Subcutaneous abdominal adipose tissue (tissue), 5 donors: ENCODE results near the gene AKT1.
A peak's percentile ranks its signal among the peaks of the same experiment; 100 is the strongest.

Experiments used
- H3K27ac ChIP-seq: one replicate; pipeline ENCODE4 v1.7.0; 2013; ENCODE audit warnings: low read depth, mild to moderate bottlenecking, inconsistent platforms, low read length, moderate library complexity
- H3K27me3 ChIP-seq, 5 donors: one replicate each; pipeline ENCODE4 v1.7.0; 2013; ENCODE audit warnings: low read length in 5 of 5, inconsistent platforms in 1 of 5; ENCODE audit not compliant: control insufficient read depth in 5 of 5, insufficient read depth in 4 of 5
- H3K36me3 ChIP-seq, 5 donors: one replicate each; pipeline ENCODE4 v1.7.0; 2013; ENCODE audit warnings: low read length in 5 of 5; ENCODE audit not compliant: control insufficient read depth in 5 of 5, insufficient read depth in 5 of 5
- H3K4me1 ChIP-seq, 5 donors: one replicate each; pipeline ENCODE4 v1.7.0; 2013; ENCODE audit warnings: low read length in 5 of 5, mild to moderate bottlenecking in 3 of 5, moderate library complexity in 1 of 5; ENCODE audit not compliant: control insufficient read depth in 5 of 5, insufficient read depth in 5 of 5
- H3K4me3 ChIP-seq, 5 donors: one replicate each; pipeline ENCODE4 v1.7.0; 2013; ENCODE audit warnings: low read length in 5 of 5, low read depth in 1 of 5
- H3K9ac ChIP-seq, 5 donors: one replicate each; pipeline ENCODE4 v1.7.0; 2013; ENCODE audit warnings: low read length in 5 of 5, mild to moderate bottlenecking in 4 of 5, moderate library complexity in 3 of 5
- H3K9me3 ChIP-seq, 5 donors: one replicate each; pipeline ENCODE4 v1.7.0; 2013; ENCODE audit warnings: low read length in 5 of 5; ENCODE audit not compliant: control insufficient read depth in 5 of 5
- donor health status: healthy.
- donor health status: healthy.
- donor health status: healthy.
- donor health status: healthy.
- donor health status: healthy.

Gene AKT1

GRCh38 chr14:104800015-104800770, 4.6 kb upstream of the AKT1 start:
- Histone ChIP-seq H3K9ac (peak overlapping the region; percentile 55 to 92 (median 84)), H3K27me3 (no peaks in the 10 kb centered on the region), H3K27ac (peak overlapping the region; percentile 97), H3K9me3 (no peaks in the 10 kb centered on the region), H3K4me1 (peaks cover 16 to 67% (median 60%) of the 10 kb centered on the region in 5 donors), H3K4me3 (peak overlapping the region; percentile 40 to 77 (median 64)), H3K36me3 (no peaks in the 10 kb centered on the region)

- H3K9me3 ChIP-seq, result no peaks in the 10 kb centered on the region
- no peaks in the 10 kb centered on the region for H3K27me3 ChIP-seq
- peak overlapping the region; percentile 55 to 92 (median 84) for H3K9ac ChIP-seq
- peak overlapping the region; percentile 97 for H3K27ac ChIP-seq
- peak overlapping the region; percentile 40 to 68 (median 64) for H3K4me3 ChIP-seq
- H3K36me3 ChIP-seq, result no peaks in the 10 kb centered on the region
- peaks cover 16 to 71% (median 65%) of the 10 kb centered on the region in 5 donors for H3K4me1 ChIP-seq
Measured at GRCh38 chr14:104799244-104800014, 3.9 kb upstream of the AKT1 start.

DNA sequence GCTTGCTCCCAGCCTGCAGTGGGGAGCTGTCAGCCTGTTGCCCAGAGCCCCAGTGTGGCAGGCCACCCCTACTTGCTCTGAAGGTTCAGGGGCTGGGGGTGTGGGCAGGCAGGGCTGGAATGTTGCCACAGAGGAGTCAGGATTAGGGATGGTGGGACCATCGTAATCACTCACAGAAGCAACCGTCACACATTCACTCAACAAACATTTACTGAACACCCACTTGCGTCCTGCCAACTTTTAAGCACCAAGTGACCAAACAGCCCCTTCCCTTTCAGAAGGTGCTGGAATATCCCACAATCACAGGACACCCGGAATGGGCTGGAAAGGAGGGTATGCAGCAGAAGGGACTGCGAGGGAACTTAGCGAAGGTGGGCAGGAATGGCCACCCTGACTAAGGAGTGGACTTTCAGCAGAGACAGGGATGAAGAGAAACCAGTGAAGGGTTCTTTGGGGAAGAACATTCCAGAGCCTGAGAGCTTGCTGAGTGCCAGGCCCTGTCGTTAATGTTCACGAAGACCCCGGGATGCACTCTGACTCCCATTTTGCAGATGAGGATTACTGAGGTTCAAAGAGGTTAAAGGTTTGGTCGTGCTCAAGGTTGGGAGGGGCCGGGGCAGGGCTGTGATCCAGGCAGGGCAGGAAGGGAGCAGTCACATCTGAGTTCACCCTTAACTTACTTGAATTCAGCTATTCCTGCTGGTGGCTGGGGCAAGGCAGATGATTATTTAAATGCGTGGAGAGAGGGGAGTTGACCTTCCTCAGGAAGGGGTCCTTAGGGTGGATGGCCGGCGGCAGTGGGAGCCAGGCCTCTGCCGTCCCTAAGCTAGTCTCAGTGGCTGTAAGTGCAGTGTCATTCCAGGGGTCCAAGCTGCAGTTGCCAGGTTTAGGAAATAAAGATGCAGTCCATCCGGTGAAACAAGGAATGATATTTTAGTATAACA, 3.0 kb upstream of the AKT1 start:
- Histone ChIP-seq H3K9me3 (no peaks in the 10 kb centered on the region), H3K36me3 (no peaks in the 10 kb centered on the region), H3K27ac (peak overlapping the region; percentile 97), H3K4me1 (peaks cover 24 to 79% (median 73%) of the 10 kb centered on the region in 5 donors), H3K4me3 (no peak overlapping the region), H3K9ac (peak overlapping the region in 2 of 5 donors; percentile 55 to 92), H3K27me3 (no peaks in the 10 kb centered on the region)

DNA sequence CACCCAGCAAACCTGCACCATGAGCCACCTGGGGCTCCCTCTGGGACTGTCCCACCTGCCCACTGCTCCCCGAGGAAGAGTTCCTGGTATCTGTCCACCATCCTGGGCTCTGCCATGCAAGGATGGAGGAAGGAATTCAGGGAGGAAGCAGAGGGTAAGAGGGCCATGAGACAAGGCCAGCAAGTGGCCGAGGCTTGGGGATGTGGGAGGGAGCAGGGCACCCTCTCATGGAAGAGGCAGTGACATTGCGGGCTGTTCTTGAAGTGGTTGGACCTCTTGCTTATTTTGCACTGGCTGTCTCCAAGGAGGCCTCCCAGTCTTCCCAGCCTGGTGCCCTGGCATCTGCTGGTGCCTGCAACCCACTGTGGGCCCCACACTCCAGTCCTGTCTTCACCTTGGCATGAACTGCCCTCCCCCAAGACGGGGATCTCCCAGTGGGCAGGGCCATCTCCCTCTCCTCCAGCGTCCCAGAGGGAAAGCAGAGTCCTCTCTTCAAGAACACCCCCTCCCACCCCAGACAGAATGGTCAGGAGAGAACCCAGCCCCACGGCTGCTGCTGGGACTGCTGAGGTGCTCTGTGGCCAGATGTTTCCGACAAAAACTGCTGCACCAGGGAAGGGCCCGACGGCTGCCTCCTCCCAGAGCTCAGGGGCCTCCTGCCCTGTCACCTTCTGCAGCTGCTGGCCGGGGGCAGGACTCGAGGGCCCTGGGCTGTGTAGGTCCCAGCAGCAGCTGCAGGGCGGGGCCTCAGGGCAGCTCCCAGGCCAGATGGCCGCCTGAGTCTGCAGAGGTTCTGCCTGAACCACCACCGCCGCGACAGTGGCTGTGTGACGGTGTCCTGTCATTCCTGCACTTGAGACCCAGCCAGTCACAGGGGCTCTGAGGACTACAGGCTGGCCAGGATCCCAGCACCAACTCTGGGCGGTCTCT, 1.8 kb upstream of the AKT1 start:
- H3K27ac ChIP-seq, result peak overlapping the region; percentile 97
- H3K9ac ChIP-seq, result peak overlapping the region in 1 of 5 donors; percentile 38
- peaks cover 24 to 87% (median 81%) of the 10 kb centered on the region in 5 donors for H3K4me1 ChIP-seq
- H3K4me3 ChIP-seq, result no peak overlapping the region
- no peaks in the 10 kb centered on the region for H3K27me3 ChIP-seq
- no peaks in the 10 kb centered on the region for H3K9me3 ChIP-seq
- H3K36me3 ChIP-seq, result peaks cover 0 to 2% (median 0%) of the 10 kb centered on the region in 5 donors

GRCh38 chr14:104796687-104797081, 1.1 kb upstream of the AKT1 start:
- Histone ChIP-seq H3K27ac (peak overlapping the region; percentile 97), H3K9me3 (no peaks in the 10 kb centered on the region), H3K27me3 (no peaks in the 10 kb centered on the region), H3K9ac (peak overlapping the region in 1 of 5 donors; percentile 75), H3K36me3 (peaks cover 0 to 9% (median 3%) of the 10 kb centered on the region in 5 donors), H3K4me1 (peaks cover 21 to 88% (median 81%) of the 10 kb centered on the region in 5 donors), H3K4me3 (no peak overlapping the region)

DNA sequence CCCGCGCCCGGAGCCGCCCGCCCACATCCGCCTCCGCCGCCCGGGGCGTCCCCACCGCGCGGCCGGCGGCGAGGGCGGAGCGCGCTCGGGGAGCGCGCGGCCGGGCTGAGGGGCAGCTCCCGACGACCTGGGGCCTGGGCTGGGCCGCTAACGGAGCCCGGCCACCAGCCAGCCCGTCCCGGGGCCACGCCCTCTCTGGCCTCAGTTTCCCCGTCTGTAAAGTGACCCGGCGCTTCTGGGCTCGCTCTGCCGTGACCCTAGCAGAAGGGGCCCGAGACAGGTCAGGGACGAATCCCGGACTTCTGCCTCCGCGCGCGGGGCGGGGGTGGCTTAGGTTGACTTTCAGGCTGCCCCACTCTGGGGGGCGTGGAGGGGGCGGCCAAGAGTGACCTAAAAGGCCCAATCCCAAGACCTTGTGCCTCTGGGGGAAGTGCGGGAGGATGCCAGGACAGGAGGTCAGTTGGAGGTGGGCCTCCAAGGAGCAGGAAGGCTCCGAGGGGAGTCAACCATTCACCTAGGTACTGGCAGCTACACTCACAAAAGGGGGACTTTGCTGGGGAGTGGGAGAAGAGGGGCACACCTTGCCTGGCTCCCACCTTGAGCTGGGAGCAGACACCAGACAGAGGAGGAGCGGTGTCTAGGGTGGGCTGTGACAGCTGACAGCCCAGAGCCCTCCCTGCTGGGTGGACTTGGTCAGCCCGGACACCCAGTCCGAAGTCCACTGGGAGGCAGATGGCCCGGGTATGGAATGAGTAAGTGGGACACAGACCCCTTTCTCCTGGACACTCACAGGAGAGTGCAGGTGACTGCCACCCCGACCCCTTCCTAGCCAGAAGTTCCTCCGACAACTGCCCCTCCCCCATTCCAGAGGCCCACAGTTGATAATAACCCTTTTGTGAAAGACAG, 486 bp upstream of the AKT1 start:
- peak overlapping the region in 4 of 5 donors; percentile 61 to 75 (median 68) for H3K9ac ChIP-seq
- H3K4me3 ChIP-seq, result peak overlapping the region; percentile 31 to 63 (median 47)
- no peaks in the 10 kb centered on the region for H3K27me3 ChIP-seq
- H3K4me1 ChIP-seq, result peaks cover 18 to 86% (median 80%) of the 10 kb centered on the region in 5 donors
- H3K27ac ChIP-seq, result peak overlapping the region; percentile 97
- H3K9me3 ChIP-seq, result no peaks in the 10 kb centered on the region
- peaks cover 0 to 16% (median 9%) of the 10 kb centered on the region in 5 donors for H3K36me3 ChIP-seq

DNA sequence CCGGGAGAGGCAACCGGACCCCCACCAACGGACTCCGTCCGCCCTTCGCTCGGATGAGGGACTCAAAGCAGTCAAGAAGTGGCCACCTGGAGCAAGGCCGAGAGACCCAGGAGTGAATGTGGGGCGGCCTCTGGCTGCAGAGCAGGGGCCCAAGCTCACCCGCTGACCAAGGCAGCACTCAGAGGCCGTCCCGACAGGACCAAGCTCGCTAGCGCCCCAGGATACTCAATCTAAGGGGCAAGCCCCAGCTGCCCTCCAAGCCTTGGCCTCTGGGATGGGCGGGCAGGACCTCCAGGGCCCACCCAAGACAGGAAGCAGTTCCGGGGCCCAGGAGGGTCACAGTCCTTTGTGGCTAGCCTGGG, 936 bp downstream of the AKT1 start:
- Histone ChIP-seq H3K4me3 (peak overlapping the region; percentile 62 to 81 (median 77)), H3K36me3 (peaks cover 0 to 29% (median 23%) of the 10 kb centered on the region in 5 donors), H3K27ac (peak overlapping the region; percentile 60), H3K9me3 (no peaks in the 10 kb centered on the region), H3K9ac (peak overlapping the region; percentile 44 to 89 (median 81)), H3K27me3 (no peaks in the 10 kb centered on the region), H3K4me1 (peaks cover 18 to 87% (median 74%) of the 10 kb centered on the region in 5 donors)

DNA sequence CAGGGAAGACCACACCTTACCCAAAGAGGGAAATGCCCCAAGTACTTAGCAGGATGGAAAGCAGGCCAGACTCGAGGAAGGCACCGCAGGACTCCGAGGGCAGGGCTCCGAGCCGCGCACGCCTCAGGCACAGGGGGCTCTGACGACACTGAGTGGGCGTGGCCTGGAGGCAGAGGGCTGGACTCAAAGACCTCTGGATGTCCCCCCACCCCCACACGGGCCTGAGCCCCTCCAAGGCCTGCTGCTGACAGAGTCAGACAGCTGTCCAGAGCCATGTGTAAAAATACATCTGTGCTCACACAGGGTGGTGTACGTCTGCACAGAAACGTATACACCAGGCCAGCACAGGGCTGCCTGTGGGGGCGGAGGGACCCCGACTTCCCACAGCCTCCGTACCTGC, 1.4 kb downstream of the AKT1 start:
- Histone ChIP-seq H3K36me3 (peaks cover 0 to 34% (median 27%) of the 10 kb centered on the region in 5 donors), H3K4me3 (peak overlapping the region; percentile 62 to 81 (median 77)), H3K4me1 (peaks cover 15 to 87% (median 69%) of the 10 kb centered on the region in 5 donors), H3K9ac (peak overlapping the region; percentile 44 to 89 (median 81)), H3K27me3 (no peaks in the 10 kb centered on the region), H3K27ac (peak overlapping the region; percentile 60), H3K9me3 (no peaks in the 10 kb centered on the region)
